Peyer's patch (tissue), 4 donors: Measurements from ENCODE around the gene ZFYVE9.

Experiments used
- CTCF ChIP-seq, 6 experiments: fragments of 450-650 bp in 4 of 6; fragments of 200-600 bp in 2 of 6; sonication (generic) in 1 of 6; IDR thresholded peaks; one replicate each; pipeline ENCODE4 v1.5.1; 2017 to 2019; ENCODE audit warnings: antibody characterized with exemption in 6 of 6, mild to moderate bottlenecking in 3 of 6, moderate library complexity in 1 of 6
- POLR2A ChIP-seq, 2 donors: fragments of 450-650 bp; IDR thresholded peaks; one replicate each; pipeline ENCODE4 v1.5.1; 2017; ENCODE audit warnings: antibody characterized with exemption in 2 of 2, mild to moderate bottlenecking in 2 of 2, moderate library complexity in 2 of 2

- TF ChIP-seq POLR2A (IDR thresholded peaks at IDR 0.05) = no peak
- TF ChIP-seq CTCF (IDR thresholded peaks at IDR 0.05) = no peak
Measured at GRCh38 chr1:52102336-52103013, 39.4 kb upstream of the ZFYVE9 start.
